Testis (tissue), 2 donors: ENCODE results near the gene AFAP1.

Experiments
- CTCF ChIP-seq, 3 experiments: fragments of 450-650 bp in 2 of 3; fragments of 200-600 bp in 1 of 3; sonication (generic) in 1 of 3; IDR thresholded peaks; one replicate each; pipeline ENCODE4 v1.5.1; 2016 to 2019; ENCODE audit warnings: antibody characterized with exemption in 3 of 3, mild to moderate bottlenecking in 2 of 3, moderate library complexity in 1 of 3
- POLR2A ChIP-seq: fragments of 450-650 bp; IDR thresholded peaks from one replicate; pipeline ENCODE4 v1.6.1; 2017; ENCODE audit warnings: antibody characterized with exemption, mild to moderate bottlenecking, moderate library complexity

GRCh38 chr4:7804756-7805385, 134.8 kb downstream of the AFAP1 start:
- no peak for TF ChIP-seq CTCF (IDR thresholded peaks at IDR 0.05)
- TF ChIP-seq POLR2A: no peak
